Progenitor cell of endocrine pancreas (in vitro differentiated cells): Measurements from ENCODE around the gene LAT. TPM values are rescaled to one million over a fixed set of nuclear protein-coding genes. Genes with fewer than 3 reads are reported as not detected.

Experiments used
- DNase-seq: peaks from one replicate; pipeline ENCODE4 v3.0.0; 2021; ENCODE audit warnings: low spot score; ENCODE audit not compliant: unreplicated experiment
- H3K27ac Mint-ChIP-seq: 2 replicates; pipeline ENCODE4 v1.8.0; 2021; ENCODE audit warnings: mild to moderate bottlenecking, moderate library complexity, mixed read lengths
- H3K27me3 Mint-ChIP-seq: 2 replicates; pipeline ENCODE4 v1.8.0; 2021; ENCODE audit warnings: mixed read lengths
- H3K36me3 Mint-ChIP-seq: 2 replicates; pipeline ENCODE4 v1.8.0; 2022; ENCODE audit warnings: mixed read lengths; ENCODE audit not compliant: insufficient read depth
- H3K4me1 Mint-ChIP-seq: 2 replicates; pipeline ENCODE4 v1.8.0; 2021; ENCODE audit warnings: low read depth, mixed read lengths
- H3K4me3 Mint-ChIP-seq: 2 replicates; pipeline ENCODE4 v1.8.0; 2021; ENCODE audit warnings: low read depth, mild to moderate bottlenecking, moderate library complexity, mixed read lengths
- H3K9me3 Mint-ChIP-seq: 2 replicates; pipeline ENCODE4 v1.8.0; 2021; ENCODE audit warnings: low read depth, mixed read lengths
- CTCF ChIP-seq: fragments of 200-600 bp; sonication (generic); IDR thresholded peaks from one replicate; pipeline ENCODE4 v1.5.0; 2021; ENCODE audit warnings: antibody characterized with exemption, mild to moderate bottlenecking; ENCODE audit not compliant: unreplicated experiment
- total RNA-seq: library from RNA; stranded (reverse); gene quantifications from 2 replicates; pipeline ENCODE4 v1.2.1, GENCODE V29; 2021

Gene LAT
- total RNA-seq, 1 donor from 2014 or later, result 8.0 TPM

GRCh38 chr16:29025218-29025617 is 40.4 kb downstream of the LAT start:
- no peak overlapping the region for H3K27ac Mint-ChIP-seq
- no peak for TF ChIP-seq CTCF
- no peaks in the 10 kb centered on the region for H3K4me1 Mint-ChIP-seq
- H3K9me3 Mint-ChIP-seq, result no peaks in the 10 kb centered on the region
- H3K36me3 Mint-ChIP-seq, result no peaks in the 10 kb centered on the region
- H3K27me3 Mint-ChIP-seq, result peaks cover 2% of the 10 kb centered on the region
- DNase-seq, result no peak
- no peak overlapping the region for H3K4me3 Mint-ChIP-seq

DNA sequence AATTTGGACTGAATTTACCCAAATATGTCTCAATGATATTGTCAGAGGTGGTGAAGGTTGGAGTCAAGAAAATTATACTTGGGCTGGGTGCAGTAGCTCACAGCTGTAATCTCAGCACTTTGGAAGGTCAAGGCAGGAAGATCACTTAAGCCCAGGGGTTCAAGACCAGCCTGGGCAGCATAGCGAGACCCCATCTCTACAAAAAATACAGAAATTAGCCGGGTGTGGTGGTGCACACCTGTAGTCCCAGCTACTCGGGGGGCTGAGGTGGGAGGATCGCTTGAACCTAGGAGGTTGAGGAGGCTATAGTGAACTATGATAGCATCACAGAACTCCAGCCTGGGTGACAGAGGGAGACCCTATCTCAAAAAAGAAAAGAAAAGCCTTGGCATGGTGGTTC is 40.9 kb downstream of the LAT start:
- no peaks in the 10 kb centered on the region for H3K4me1 Mint-ChIP-seq
- no peak for DNase-seq
- H3K4me3 Mint-ChIP-seq, result no peak overlapping the region
- TF ChIP-seq CTCF, result no peak
- H3K36me3 Mint-ChIP-seq, result no peaks in the 10 kb centered on the region
- H3K27me3 Mint-ChIP-seq, result peaks cover 2% of the 10 kb centered on the region
- H3K9me3 Mint-ChIP-seq, result no peaks in the 10 kb centered on the region
- H3K27ac Mint-ChIP-seq, result no peak overlapping the region

DNA sequence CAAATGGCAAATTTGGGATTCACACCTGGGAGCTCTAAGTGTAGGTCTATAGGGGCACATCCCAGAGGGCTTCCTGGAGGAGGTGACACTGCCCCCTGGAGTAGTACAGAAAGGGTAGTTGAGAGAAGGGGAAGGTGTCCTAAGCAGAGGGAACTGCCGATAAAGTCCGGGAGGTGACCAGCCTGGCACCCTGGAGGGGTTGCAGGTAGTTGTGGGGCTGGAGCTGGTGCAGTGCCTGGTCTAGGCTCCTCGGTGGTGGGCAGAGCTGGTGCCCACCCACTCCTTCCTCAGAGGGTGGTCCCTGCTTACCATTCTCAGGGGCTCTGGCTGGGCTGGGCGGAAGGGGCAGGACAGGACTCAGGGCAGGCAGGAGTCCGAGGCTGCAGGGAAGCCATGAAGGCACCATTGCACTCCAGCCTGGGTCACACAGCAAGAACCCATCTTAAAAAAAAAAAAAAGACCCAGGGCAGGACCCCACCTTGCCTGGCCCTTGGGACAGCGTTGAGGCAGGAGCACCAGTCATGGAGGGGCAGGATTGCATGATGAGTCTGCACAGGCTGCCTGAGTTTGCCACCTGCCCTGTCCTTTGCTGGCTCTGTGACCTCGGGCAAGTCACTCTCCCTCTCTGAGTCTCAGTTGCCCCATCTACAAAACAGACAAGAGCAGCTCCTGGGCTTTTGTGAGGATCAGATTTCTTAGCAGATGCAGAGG is 43.8 kb downstream of the LAT start:
- Mint-ChIP-seq H3K4me1 (no peaks in the 10 kb centered on the region), H3K36me3 (no peaks in the 10 kb centered on the region), H3K27ac (no peak overlapping the region), H3K27me3 (no peaks in the 10 kb centered on the region), H3K9me3 (no peaks in the 10 kb centered on the region), H3K4me3 (no peak overlapping the region)
- no peak for TF ChIP-seq CTCF
- DNase-seq, result no peak

DNA sequence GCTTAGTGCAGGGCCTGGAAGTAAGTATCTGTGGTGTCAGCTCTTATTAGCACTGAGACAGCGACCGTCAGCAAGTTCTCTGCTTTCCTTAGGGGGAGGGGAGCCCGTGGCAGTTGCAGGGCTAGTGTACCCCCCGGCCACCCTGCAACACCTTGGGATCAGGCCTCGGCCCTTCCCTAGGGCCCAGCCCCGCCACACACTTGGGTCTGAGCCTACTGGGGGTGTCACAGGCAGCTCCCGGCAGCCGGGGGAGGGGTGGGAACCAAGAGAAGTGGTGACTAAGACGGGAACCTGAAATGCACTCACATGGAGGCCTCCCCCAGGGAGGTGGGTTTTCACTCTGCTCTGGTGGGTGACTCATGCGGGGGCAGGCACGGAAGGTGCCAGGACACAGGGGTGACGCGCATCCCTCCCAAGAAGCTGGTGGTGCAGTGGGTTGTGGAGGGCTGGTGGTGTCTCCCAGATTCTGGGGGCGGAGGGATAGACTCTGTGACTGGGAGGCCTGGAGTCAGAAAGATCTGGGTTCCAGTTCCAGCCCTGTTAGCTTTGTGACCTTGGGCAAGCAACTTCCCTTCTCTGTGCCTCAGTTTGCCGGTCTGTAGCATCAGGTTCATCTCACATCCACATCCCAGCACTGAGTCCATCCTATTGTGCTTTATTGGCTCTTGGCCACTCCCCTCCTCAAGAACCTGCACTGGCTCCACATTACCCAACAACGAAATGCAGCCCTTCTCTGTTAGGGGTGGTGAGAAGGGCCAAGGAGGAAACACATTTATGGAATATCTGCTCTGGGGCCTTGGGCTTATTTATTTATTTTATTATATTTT is 44.5 kb downstream of the LAT start:
- H3K27me3 Mint-ChIP-seq, result no peaks in the 10 kb centered on the region
- TF ChIP-seq CTCF, result no peak
- H3K4me3 Mint-ChIP-seq, result no peak overlapping the region
- H3K27ac Mint-ChIP-seq, result no peak overlapping the region
- H3K4me1 Mint-ChIP-seq, result no peaks in the 10 kb centered on the region
- H3K9me3 Mint-ChIP-seq, result no peaks in the 10 kb centered on the region
- DNase-seq, result no peak
- H3K36me3 Mint-ChIP-seq, result no peaks in the 10 kb centered on the region

- Mint-ChIP-seq H3K4me3 (no peak overlapping the region), H3K36me3 (no peaks in the 10 kb centered on the region), H3K27me3 (no peaks in the 10 kb centered on the region), H3K27ac (no peak overlapping the region), H3K4me1 (no peaks in the 10 kb centered on the region), H3K9me3 (no peaks in the 10 kb centered on the region)
- TF ChIP-seq CTCF, result no peak
- DNase-seq, result no peak
These were observed 45.4 kb downstream of the LAT start for GRCh38 chr16:29030086-29030840.
